IPS DF 6.9 (cell line): Measurements from ENCODE around the gene SLC16A1.
"Not testable (repeated sequence)": the region's sequence is repeated elsewhere in the genome, so short reads cannot be mapped to it uniquely, and the experiment has no call there.

Experiments used
- DNase-seq: peaks from one replicate; pipeline ENCODE4 v3.0.0-alpha.2; 2013; ENCODE audit warnings: low read depth, low spot score
- H3K27ac ChIP-seq: one replicate; pipeline ENCODE4 v1.5.1; 2013; ENCODE audit warnings: low read length, control low read depth
- H3K27me3 ChIP-seq: 2 replicates; pipeline ENCODE4 v1.6.1; 2013; ENCODE audit warnings: mild to moderate bottlenecking, low read length; ENCODE audit not compliant: control insufficient read depth, insufficient read depth
- H3K36me3 ChIP-seq: 2 replicates; pipeline ENCODE4 v1.6.1; 2013; ENCODE audit warnings: low read length; ENCODE audit not compliant: control insufficient read depth, insufficient read depth
- H3K4me1 ChIP-seq: 2 replicates; pipeline ENCODE4 v1.6.1; 2013; ENCODE audit warnings: low read length; ENCODE audit not compliant: control insufficient read depth, insufficient read depth
- H3K4me3 ChIP-seq: 2 replicates; pipeline ENCODE4 v1.5.1; 2013; ENCODE audit warnings: mild to moderate bottlenecking, low read length
- H3K9me3 ChIP-seq: 2 replicates; pipeline ENCODE4 v1.6.1; 2013; ENCODE audit warnings: low read length, inconsistent platforms; ENCODE audit not compliant: control insufficient read depth, insufficient read depth
- WGBS: extraction: QIAGEN DNeasy Blood & Tissue Kit; methylation state at CpG from one replicate; pipeline ENCODE4 v1.1.7; 2013; ENCODE audit warnings: mixed read lengths, missing lambda C conversion rate; ENCODE audit not compliant: insufficient read length, insufficient coverage; 5-methylcytosine and 5-hydroxymethylcytosine counted together

SLC16A1 gene

DNA sequence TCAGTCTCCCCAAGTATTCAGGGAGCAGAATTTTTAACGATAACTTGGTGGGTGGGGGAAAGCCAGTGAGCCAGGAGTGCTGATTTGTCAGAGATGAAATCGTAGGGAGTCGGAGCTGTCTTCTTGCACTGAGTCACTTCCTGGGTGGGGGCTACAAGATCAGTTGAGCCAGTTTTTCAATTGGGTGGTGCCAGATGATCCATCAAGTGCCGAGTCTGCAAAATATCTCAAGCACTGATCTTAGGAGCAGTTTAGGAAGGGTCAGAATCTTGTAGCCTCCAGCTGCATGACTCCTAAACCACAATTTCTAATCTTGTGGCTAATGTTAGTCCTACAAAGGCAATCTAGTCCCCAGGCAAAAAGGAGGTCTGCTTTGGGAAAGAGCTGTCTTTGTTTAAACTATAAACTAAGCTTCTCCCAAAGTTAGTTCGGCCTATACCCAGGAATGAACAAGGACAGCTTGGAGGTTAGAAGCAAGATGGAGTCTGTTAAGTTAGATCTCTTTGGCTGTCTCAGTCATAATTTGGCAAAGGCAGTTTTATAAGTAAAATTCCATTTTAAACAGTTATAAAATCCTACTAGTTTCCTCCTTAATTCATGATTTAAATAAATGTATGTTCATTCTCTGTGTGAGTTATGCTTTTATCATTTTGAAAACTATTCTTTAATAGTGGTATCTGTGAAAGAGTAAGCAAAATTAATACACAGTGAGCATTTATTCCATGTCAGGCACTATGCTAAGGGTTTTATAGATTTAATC is 51.7 kb downstream of the SLC16A1 start:
- no peak for DNase-seq
- Histone ChIP-seq H3K4me3 (no peak overlapping the region), H3K4me1 (no peaks in the 10 kb centered on the region), H3K36me3 (no peaks in the 10 kb centered on the region), H3K9me3 (no peaks in the 10 kb centered on the region; the same call in 1 of the 2 replicates), H3K27ac (no peak overlapping the region), H3K27me3 (no peaks in the 10 kb centered on the region)
- WGBS: no CpG with 5 or more reads among the region's 5 CpGs

GRCh38 chr1:112902221-112902620 is 53.8 kb downstream of the SLC16A1 start:
- Histone ChIP-seq H3K36me3 (no peaks in the 10 kb centered on the region), H3K4me1 (no peaks in the 10 kb centered on the region), H3K27me3 (no peaks in the 10 kb centered on the region), H3K27ac (no peak overlapping the region), H3K9me3 (no peaks in the 10 kb centered on the region; the same call in 1 of the 2 replicates), H3K4me3 (no peak overlapping the region)
- DNase-seq: no peak

- Histone ChIP-seq H3K36me3 (no peaks in the 10 kb centered on the region), H3K27me3 (no peaks in the 10 kb centered on the region), H3K27ac (no peak overlapping the region), H3K4me1 (no peaks in the 10 kb centered on the region), H3K4me3 (no peak overlapping the region), H3K9me3 (no peaks in the 10 kb centered on the region; the same call in 1 of the 2 replicates)
- no CpG with 5 or more reads among the region's 2 CpGs for WGBS
- DNase-seq: no peak
Measured at GRCh38 chr1:112901387-112901786, 54.6 kb downstream of the SLC16A1 start.

DNA sequence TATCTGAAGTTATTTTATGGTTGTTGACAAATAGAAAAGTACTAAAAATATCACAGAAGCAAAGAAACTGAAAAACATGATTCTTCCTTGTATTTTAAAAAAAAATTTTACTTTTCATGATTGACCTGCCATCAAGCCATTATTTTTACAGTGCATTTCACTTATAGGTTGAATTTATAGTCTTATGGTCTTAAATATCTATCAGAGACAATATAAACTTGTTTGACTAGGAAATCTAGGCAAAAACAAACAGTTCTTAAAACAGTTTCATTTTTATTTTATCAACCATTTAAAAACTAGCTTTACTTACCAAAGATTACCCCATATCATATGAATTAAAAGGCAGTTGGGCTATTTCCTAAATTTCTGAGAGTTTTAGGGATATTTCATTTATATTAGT is 59.2 kb downstream of the SLC16A1 start:
- no peak overlapping the region for H3K27ac ChIP-seq
- H3K36me3 ChIP-seq: no peaks in the 10 kb centered on the region
- no peak for DNase-seq
- no peaks in the 10 kb centered on the region for H3K4me1 ChIP-seq
- no peak overlapping the region for H3K4me3 ChIP-seq
- no peaks in the 10 kb centered on the region for H3K27me3 ChIP-seq
- H3K9me3 ChIP-seq: peaks cover 1% of the 10 kb centered on the region; the same call in 1 of the 2 replicates

GRCh38 chr1:112894561-112895011 is 61.4 kb downstream of the SLC16A1 start:
- no peak overlapping the region for H3K27ac ChIP-seq
- WGBS: no CpG with 5 or more reads among the region's 35 CpGs

GRCh38 chr1:112894010-112894292 is 62.0 kb downstream of the SLC16A1 start:
- Histone ChIP-seq H3K4me3 (no peak overlapping the region), H3K27ac (no peak overlapping the region), H3K27me3 (no peaks in the 10 kb centered on the region), H3K9me3 (0 out of 2 replicates have a peak, but pooled peaks cover 1% of the 10 kb centered on the region), H3K36me3 (no peaks in the 10 kb centered on the region), H3K4me1 (no peaks in the 10 kb centered on the region)
- no CpG with 5 or more reads among the region's 3 CpGs for WGBS
- DNase-seq: no peak

More at GRCh38 chr1:112894561-112895011, 61.4 kb downstream of the SLC16A1 start:
- H3K27me3 ChIP-seq: no peaks in the 10 kb centered on the region
- no peaks in the 10 kb centered on the region for H3K36me3 ChIP-seq
- no peak for DNase-seq
- 0 out of 2 replicates have a peak, but pooled peaks cover 1% of the 10 kb centered on the region for H3K9me3 ChIP-seq
- H3K4me3 ChIP-seq: no peak overlapping the region
- no peaks in the 10 kb centered on the region for H3K4me1 ChIP-seq

DNA sequence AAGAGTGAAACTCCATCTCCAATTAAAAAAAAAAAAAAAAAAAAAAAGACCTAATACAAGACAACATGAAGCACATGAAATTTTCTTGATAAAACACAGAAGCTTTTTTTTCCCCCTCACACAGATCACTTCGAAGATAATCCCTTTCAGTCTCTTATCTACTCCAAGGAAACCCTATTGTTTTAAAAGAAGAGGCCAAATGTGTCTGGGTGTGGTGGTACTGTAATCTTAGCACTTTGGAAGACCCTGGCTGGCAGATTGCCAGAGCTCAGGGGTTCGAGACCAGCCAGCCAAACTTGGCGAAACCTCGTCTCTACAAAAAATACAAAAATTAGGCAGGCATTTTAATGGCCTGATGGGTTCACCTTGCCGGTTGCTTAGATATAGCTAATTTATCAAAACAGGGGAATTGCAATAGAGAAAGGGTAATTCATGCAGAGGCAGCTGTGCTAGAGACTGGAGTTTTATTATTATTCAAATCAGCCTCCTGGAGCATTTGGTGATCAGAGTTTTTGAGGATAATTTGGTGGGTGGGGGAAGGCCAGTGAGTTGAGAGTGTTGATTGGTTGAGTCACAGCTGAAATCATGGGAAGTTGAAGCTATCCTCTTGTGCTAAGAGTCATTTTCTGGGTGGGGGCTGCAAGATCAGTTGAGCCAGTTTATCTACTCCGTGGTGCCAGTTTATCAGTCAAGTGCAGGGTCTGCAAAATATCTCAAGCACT is 62.5 kb downstream of the SLC16A1 start:
- Histone ChIP-seq H3K9me3 (0 out of 2 replicates have a peak, but pooled peaks cover 1% of the 10 kb centered on the region), H3K27me3 (no peaks in the 10 kb centered on the region), H3K4me3 (no peak overlapping the region), H3K4me1 (0 out of 2 replicates have a peak, but pooled peaks cover under 1% of the 10 kb centered on the region), H3K36me3 (no peaks in the 10 kb centered on the region), H3K27ac (no peak overlapping the region)
- no peak for DNase-seq
- WGBS: no CpG with 5 or more reads among the region's 6 CpGs

DNA sequence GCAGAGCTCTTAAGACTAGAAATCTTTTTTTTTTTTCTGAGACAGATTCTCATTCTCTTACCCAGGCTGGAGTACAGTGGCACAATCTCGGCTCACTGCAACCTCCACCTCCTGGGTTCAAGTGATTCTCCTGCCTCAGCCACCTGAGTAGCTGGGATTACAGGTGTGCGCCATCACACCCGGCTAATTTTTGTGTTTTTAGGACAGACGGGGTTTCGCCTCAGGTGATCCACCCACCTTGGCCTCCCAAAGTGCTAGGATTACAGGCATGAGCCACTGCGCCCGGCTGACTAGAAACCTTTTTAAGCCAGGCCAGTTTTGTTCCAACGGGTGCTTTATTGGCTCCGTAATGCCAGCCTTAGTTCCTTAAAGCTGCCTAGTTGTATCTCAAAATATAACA is 66.1 kb downstream of the SLC16A1 start:
- not testable (repeated sequence) for H3K27me3 ChIP-seq, H3K36me3 ChIP-seq, H3K27ac ChIP-seq, H3K9me3 ChIP-seq, H3K4me1 ChIP-seq, H3K4me3 ChIP-seq, DNase-seq
- no CpG with 5 or more reads among the region's 9 CpGs for WGBS

- WGBS: no CpG with 5 or more reads among the region's 2 CpGs
- H3K27me3 ChIP-seq: no peaks in the 10 kb centered on the region
- H3K4me3 ChIP-seq: no peak overlapping the region
- no peaks in the 10 kb centered on the region for H3K36me3 ChIP-seq
- H3K9me3 ChIP-seq: no peaks in the 10 kb centered on the region
- H3K4me1 ChIP-seq: 0 out of 2 replicates have a peak, but pooled peaks cover 2% of the 10 kb centered on the region
- H3K27ac ChIP-seq: no peak overlapping the region
- no peak for DNase-seq
Measured at GRCh38 chr1:112889052-112889768, 66.8 kb downstream of the SLC16A1 start.

DNA sequence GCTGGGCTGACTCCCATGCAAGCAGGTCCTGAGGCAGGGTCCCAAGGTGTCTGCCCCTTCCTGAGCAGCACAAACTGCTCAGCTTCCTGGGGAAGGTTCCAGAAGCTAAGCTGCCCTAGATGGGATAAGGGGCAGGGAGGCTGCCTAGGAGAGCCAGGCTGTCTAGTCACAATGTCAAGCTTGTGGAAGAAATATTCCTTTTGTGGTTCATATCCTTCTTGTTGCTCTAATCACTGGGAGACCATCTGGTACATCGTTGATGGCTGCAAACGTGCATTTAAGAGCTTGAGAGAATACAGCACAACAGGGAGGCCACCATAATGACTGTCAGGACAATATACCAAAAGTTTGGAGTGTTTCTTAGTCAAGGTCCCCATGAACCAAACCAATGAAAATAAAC is 67.4 kb downstream of the SLC16A1 start:
- Histone ChIP-seq H3K9me3 (no peaks in the 10 kb centered on the region), H3K36me3 (no peaks in the 10 kb centered on the region), H3K4me1 (0 out of 2 replicates have a peak, but pooled peaks cover 2% of the 10 kb centered on the region), H3K27me3 (no peaks in the 10 kb centered on the region), H3K4me3 (no peak overlapping the region), H3K27ac (no peak overlapping the region)
- no CpG with 5 or more reads among the region's 2 CpGs for WGBS
- no peak for DNase-seq
